AG04450 (cell line): Measurements from ENCODE around the gene RTCA. TPM values are rescaled to one million over a fixed set of nuclear protein-coding genes. Genes with fewer than 3 reads are reported as not detected.

Experiments
- CTCF ChIA-PET: fragments of 300-600, 350-600 bp; formaldehyde crosslinking; extraction: SDS; loops from one replicate; lab custom pipeline; 2022; ENCODE audit warnings: antibody characterized with exemption, inconsistent platforms; lab: Charles Lee
- POLR2A ChIA-PET: fragments of 350-600 bp; formaldehyde crosslinking; extraction: SDS; loops from one replicate; lab custom pipeline; 2021; ENCODE audit warnings: antibody characterized with exemption, inconsistent platforms; lab: Yijun Ruan, JAX
- DNase-seq: peaks from one replicate; pipeline ENCODE4 v3.0.0-alpha.2; 2011; ENCODE audit warnings: low read depth, low spot score
- H3K27ac ChIP-seq: one replicate; pipeline ENCODE4 v1.5.1; 2012; ENCODE audit warnings: low read depth, low read length, control low read depth
- H3K27me3 ChIP-seq: one replicate; pipeline ENCODE4 v1.6.0; 2012; ENCODE audit warnings: low read length; ENCODE audit not compliant: control insufficient read depth, insufficient read depth
- H3K4me3 ChIP-seq: 2 replicates; pipeline ENCODE4 v1.5.1; 2011; ENCODE audit warnings: mild to moderate bottlenecking, low read depth, low read length, control low read depth
- H3K9me3 ChIP-seq: 2 replicates; pipeline ENCODE4 v1.5.1; 2012; ENCODE audit warnings: low read length; ENCODE audit not compliant: control insufficient read depth, insufficient read depth
- polyA plus RNA-seq: library from polyadenylated mRNA; depleted of rRNA; stranded (reverse); fragments of >200 nt; gene quantifications from 2 replicates; pipeline ENCODE4 v1.2.3, GENCODE V29; 2011
- TF ChIP-seq, protein P1 (sequence below): IDR thresholded peaks from 2 replicates; pipeline ENCODE4 v1.5.1; 2011; ENCODE audit warnings: low read depth, low read length, control low read depth, inconsistent platforms

Gene RTCA
- polyA plus RNA-seq, 1 experiment: 48.8 TPM

DNA sequence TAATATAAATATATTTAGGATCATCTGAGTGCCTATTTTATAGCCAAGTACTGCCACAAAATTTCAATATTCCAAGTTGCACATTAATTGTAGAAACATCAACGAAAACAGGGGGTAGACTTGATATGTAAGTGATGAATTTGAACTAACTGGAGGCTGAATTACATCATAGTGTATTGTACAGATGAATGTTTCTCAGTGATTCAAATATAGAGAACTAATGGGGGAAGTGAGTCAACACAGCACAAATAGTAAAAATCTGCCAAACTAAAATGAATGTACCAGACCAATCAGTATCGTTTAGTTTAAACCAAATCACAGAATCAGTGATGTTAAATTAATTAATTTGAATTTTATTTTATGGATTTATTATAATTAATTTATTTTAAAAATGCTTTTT lies 42.8 kb downstream of the RTCA start:
- TF ChIP-seq, protein P1, sequence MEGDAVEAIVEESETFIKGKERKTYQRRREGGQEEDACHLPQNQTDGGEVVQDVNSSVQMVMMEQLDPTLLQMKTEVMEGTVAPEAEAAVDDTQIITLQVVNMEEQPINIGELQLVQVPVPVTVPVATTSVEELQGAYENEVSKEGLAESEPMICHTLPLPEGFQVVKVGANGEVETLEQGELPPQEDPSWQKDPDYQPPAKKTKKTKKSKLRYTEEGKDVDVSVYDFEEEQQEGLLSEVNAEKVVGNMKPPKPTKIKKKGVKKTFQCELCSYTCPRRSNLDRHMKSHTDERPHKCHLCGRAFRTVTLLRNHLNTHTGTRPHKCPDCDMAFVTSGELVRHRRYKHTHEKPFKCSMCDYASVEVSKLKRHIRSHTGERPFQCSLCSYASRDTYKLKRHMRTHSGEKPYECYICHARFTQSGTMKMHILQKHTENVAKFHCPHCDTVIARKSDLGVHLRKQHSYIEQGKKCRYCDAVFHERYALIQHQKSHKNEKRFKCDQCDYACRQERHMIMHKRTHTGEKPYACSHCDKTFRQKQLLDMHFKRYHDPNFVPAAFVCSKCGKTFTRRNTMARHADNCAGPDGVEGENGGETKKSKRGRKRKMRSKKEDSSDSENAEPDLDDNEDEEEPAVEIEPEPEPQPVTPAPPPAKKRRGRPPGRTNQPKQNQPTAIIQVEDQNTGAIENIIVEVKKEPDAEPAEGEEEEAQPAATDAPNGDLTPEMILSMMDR: no peak
- Histone ChIP-seq H3K27me3 (peaks cover 3% of the 10 kb centered on the region), H3K4me3 (no peak overlapping the region), H3K27ac (no peak overlapping the region), H3K9me3 (no peaks in the 10 kb centered on the region)
- ChIA-PET CTCF (no interaction called here), POLR2A (no interaction called here)
- DNase-seq: no peak

DNA sequence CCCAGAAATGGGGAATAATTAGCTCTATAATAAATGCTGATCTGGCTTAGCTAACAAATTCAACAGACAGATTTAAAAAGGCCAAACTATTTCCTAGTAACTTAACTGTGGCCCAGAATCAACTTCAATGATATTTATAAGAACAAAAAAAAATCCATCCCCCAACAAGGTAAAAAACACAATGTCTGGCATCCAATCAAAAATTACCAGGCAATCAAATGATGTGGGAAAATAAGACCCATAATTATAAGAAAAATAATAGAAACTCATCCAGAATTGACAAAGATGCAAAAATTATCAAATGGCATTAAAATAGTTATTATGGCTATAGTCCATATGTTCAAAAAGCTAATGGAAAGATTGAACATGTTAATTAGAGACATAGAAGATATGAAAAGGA lies 43.8 kb downstream of the RTCA start:
- Histone ChIP-seq H3K4me3 (no peak overlapping the region), H3K9me3 (no peaks in the 10 kb centered on the region), H3K27me3 (peaks cover 3% of the 10 kb centered on the region), H3K27ac (no peak overlapping the region)
- no peak for DNase-seq
- POLR2A ChIA-PET: no interaction called here
- TF ChIP-seq, protein P1: no peak
- CTCF ChIA-PET: no interaction called here

DNA sequence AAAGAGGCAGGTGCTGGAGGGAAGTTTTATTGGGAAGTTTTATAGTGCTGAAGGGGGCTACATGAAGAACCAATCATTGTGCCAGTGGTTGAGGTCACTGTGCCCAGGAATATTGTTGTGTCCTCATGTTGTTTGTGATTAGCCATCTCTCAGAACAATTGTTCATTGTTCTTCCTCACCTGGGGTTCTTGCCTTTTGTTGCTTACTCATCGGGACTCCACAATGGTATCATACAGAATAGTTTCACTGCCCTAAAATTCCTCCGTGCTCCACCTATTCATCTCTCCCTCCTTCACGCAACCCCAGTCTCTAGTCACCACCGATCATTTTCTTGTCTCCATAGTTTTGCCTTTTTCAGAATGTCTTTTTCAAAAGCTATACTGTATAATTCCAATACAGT lies 47.4 kb downstream of the RTCA start:
- Histone ChIP-seq H3K27me3 (peaks cover 3% of the 10 kb centered on the region), H3K27ac (no peak overlapping the region), H3K4me3 (no peak overlapping the region), H3K9me3 (peaks cover 5% of the 10 kb centered on the region; the same call in 1 of the 2 replicates)
- POLR2A ChIA-PET: no interaction called here
- DNase-seq: no peak
- TF ChIP-seq, protein P1: no peak
- CTCF ChIA-PET: no interaction called here

DNA sequence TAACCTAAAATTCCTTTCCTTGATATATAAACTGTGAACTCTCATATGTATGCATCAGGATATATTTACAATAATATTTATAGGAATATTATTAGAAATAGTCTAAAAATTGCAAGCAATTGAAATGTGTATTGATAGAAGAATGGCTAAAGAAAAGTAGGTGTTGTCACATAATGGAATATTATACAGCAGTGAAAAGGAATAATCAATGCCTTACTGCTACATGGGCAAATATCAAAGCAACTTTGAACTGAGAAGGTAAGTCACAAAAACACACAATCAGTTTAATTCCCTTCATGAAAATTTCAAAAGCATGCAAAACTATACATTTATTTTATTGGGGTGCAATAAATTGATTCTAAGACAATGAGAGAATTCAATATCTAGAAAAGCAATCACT lies 50.6 kb downstream of the RTCA start:
- TF ChIP-seq, protein P1: no peak
- peaks cover 8% of the 10 kb centered on the region; the same call in 1 of the 2 replicates for H3K9me3 ChIP-seq
- ChIA-PET CTCF (interaction anchor here (1.4 kb wide), 1 partner anchor 27 kb away, joined by 3 read pairs; no protein-coding TSS in a partner anchor), POLR2A (no interaction called here)
- DNase-seq: no peak
- no peaks in the 10 kb centered on the region for H3K27me3 ChIP-seq
- H3K27ac ChIP-seq: no peak overlapping the region
- H3K4me3 ChIP-seq: no peak overlapping the region

DNA sequence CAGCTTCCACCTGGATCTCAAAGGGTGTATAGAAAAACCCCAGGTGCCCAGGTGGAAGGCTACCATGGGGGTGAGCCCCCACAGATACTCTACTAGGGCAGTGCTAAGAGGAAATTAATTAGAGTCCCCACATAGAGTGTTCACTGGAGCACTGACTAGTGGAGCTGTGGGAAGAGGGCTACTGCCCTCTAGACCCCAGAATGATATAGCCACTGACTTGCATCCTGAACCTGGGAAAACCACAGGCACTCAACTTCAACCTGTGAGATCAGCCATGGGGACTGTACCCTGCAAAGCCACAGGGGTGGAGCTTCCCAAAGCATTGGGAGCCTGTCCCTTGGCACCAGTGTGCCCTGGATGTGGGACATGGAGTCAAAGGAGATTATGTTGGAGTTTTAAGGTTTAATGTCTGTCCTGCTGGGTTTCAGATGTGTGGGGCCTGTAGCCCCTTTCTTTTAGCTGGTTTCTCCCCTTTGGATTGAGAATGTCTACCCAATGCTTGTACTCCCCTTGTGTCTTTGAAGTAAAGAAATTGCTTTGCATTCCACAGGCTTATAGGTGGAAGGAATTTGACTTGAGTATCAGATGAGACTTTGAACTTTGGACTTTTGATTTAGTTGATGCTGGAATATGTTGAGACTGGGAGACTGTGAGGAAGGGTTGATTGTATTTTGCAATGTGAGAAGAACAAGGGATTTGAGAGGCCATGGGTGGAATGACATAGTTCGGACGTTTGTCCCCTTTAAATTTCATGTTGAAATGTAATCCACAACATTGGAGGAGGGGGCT lies 54.5 kb downstream of the RTCA start:
- DNase-seq: no peak
- ChIA-PET POLR2A (no interaction called here), CTCF (no interaction called here)
- H3K4me3 ChIP-seq: no peak overlapping the region
- TF ChIP-seq, protein P1: no peak
- H3K27ac ChIP-seq: no peak overlapping the region
- peaks cover 8% of the 10 kb centered on the region; the same call in 1 of the 2 replicates for H3K9me3 ChIP-seq
- no peaks in the 10 kb centered on the region for H3K27me3 ChIP-seq
